Activated gamma-delta T cell treated with Interleukin-2 at 50 U/mL for 16 hours (primary cell): ENCODE measurements around the gene PERCC1.
"Not testable (repeated sequence)": the region's sequence is repeated elsewhere in the genome, so short reads cannot be mapped to it uniquely, and the experiment has no call there.

Experiments used
- DNase-seq: peaks from one replicate; pipeline ENCODE4 v3.0.0-alpha.2; 2020

Gene PERCC1

GRCh38 chr16:1470481-1471251 lies 39.8 kb downstream of the PERCC1 start:
- no peak for DNase-seq

GRCh38 chr16:1471569-1472194 lies 40.8 kb downstream of the PERCC1 start:
- DNase-seq: no peak

- no peak for DNase-seq
Observed at GRCh38 chr16:1472974-1473373, 42.1 kb downstream of the PERCC1 start.

GRCh38 chr16:1474082-1474795 lies 43.4 kb downstream of the PERCC1 start:
- DNase-seq: no peak

GRCh38 chr16:1474796-1475551 lies 44.1 kb downstream of the PERCC1 start, which contains the start of gene CLCN7:
CLCN7 (minus strand) TSS chr16:1475028; CDS start chr16:1474974, 54 bp downstream.
- DNase-seq: peak; percentile 84

GRCh38 chr16:1475552-1476114 lies 44.8 kb downstream of the PERCC1 start:
- DNase-seq: no peak

GRCh38 chr16:1477033-1477432 lies 46.2 kb downstream of the PERCC1 start:
- no peak for DNase-seq

- DNase-seq: not testable (repeated sequence)
Observed at GRCh38 chr16:1478937-1479336, 48.1 kb downstream of the PERCC1 start.

- DNase-seq: no peak
Observed at GRCh38 chr16:1481906-1482835, 51.3 kb downstream of the PERCC1 start.
